NCI-H1694 (cell line): Measurements from ENCODE around the gene FAM124A.

ENCODE experiments used
- DNase-seq: peaks from one replicate; lab custom pipeline; 2025; lab: John Stamatoyannopoulos, UW

Gene FAM124A, protein sequence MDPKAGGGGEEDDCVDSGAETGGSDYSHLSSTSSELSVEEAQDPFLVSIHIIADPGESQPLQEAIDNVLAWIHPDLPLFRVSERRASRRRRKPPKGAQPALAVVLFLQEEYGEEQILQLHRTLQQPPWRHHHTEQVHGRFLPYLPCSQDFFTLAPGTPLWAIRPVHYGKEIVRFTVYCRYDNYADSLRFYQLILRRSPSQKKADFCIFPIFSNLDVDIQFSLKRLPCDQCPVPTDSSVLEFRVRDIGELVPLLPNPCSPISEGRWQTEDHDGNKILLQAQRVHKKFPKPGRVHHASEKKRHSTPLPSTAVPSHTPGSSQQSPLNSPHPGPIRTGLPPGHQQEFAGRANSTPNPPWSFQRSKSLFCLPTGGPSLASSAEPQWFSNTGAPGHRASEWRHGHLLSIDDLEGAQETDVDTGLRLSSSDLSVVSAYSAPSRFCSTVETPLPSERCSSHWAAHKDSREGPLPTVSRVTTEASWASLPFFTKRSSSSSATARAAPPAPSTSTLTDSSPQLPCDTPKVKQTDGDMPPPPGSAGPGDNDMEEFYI

GRCh38 chr13:51222037-51222685 is at the start of gene FAM124A:
FAM124A (plus strand) TSS chr13:51222398; CDS start chr13:51222502, 104 bp downstream.
- no peak for DNase-seq

GRCh38 chr13:51175021-51175420 is 47.2 kb upstream of the FAM124A start:
- no peak for DNase-seq

- DNase-seq: no peak
Measured at GRCh38 chr13:51175639-51176038, 46.6 kb upstream of the FAM124A start.

DNA sequence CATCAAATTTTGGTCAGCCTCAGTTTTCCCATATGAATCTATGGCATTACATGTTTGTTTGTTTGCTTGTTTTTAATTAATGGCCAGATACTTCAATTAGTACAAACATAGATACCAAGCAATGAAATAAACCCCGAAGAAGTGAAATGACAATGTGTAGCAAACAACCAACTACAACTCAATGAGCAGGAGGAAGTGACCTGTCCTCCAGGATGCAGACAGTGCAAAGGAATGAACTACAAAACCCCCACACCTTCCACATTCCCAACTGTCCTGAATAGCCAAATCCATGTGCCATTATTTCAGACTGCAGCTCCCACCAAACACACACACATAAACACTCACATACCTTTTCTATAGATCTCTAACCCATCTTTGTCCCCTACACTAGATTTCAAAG is 45.0 kb upstream of the FAM124A start:
- DNase-seq: no peak

- DNase-seq: no peak
Measured at GRCh38 chr13:51178456-51179074, 43.6 kb upstream of the FAM124A start.

DNA sequence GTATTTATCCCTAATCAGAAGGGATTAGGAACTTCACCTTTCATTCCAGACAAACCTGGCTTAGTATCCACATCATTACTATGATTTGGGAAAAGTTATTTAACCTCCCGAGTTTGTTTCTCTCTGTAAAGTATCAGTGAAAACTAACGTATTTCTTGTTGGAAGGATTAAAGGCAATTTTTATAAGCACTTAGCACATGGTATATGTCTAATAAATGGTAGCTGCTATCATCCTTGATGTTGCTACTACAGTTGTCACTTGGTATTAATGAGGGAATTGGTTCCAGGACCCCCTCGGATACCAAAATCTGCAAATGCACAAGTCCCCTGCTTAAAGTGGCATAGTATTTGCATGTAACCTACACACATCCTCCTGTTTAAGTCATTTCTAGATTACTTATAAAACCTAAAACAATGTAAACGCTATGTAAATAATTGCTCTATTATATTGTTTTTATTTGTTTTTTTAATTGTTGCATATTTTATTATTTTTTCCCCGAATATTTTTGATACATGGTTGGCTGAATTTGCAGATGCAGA is 42.7 kb upstream of the FAM124A start:
- no peak for DNase-seq

- DNase-seq: no peak
Measured at GRCh38 chr13:51180853-51181511, 41.2 kb upstream of the FAM124A start.

DNA sequence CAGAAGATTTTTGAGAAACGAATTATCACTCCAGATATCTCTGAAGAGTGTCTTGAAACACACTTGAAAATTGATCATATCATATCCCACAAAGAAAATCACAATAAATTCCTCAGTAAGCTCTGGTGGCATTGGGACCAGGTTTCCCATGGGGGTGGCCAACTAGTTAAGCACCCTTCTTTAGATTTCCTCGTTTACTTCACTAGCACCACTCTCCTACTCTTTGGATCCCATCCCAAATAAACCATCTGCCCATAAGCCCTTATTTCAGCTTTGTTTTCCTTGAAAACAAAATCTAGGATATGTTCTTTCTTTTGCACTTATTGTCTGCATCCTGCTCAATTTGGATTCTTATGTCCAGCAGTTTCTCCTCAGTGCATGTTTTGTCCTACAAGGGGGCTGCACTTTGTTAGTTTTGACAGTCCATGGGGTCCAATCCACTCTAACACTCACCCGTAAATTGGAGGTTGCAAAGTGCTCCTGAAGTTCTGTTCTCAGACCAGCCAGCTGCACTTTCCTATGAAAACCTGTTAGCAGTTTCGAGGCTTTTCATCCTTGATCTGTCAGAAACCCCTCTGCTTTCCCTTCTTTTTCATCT is 40.3 kb upstream of the FAM124A start:
- DNase-seq: no peak

GRCh38 chr13:51191743-51192142 is 30.5 kb upstream of the FAM124A start:
- no peak for DNase-seq

DNA sequence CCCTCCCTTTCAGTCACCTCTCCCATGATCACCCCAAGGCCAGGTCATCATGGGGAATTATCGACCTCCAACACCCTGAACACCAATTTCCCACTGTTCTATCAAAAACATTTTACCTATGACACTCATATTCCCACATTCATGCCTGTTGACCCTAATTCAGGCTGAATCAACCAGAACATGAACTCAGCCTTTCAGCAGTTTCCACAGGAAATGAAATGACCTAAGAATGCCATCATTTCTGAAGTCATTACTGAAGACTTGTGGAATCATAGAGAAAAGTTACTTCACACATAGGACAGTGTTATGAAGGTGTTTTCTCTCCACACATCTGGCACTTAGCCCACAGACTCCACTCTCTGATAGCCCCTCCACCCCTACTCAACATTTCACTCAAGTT is 29.9 kb upstream of the FAM124A start:
- no peak for DNase-seq

GRCh38 chr13:51193387-51193786 is 28.8 kb upstream of the FAM124A start:
- DNase-seq: no peak

DNA sequence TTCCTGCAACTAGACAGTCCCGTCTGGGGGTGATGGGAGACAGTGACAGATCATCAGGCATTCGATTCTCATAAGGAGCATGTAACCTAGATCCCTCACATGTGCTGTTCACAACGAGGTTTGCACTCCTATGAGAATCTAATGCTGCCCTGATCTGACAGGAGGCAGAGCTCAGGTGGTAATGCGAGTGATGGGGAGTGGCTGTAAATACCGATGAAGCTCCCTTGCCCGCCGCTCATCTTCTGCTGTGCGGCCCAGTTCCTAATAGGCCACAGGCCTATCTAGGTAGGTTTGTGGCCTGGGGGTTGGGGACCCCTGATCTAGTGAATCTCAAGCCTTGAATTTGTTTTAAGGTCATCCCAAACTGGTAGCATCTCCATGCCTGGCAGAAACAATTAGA is 27.3 kb upstream of the FAM124A start:
- no peak for DNase-seq

DNA sequence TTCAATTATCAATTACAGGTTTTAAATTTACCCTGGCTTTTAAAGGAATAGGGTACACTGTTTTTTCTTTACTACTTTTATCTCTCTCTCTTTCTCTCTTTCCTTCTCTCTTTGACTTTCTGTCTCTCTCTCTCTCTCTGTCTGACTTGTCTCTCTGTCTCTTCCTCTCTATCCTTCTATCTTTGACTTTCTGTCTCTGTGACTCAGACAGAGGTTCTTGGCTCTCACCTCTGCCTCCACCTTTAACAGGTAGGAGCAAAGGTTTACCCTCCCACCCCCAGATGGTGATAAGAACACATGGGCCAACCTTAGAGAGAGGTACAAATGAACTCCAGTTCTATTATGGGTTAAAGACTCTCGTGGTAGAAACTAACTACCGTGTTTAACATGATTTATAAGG is 20.3 kb upstream of the FAM124A start:
- no peak for DNase-seq

DNA sequence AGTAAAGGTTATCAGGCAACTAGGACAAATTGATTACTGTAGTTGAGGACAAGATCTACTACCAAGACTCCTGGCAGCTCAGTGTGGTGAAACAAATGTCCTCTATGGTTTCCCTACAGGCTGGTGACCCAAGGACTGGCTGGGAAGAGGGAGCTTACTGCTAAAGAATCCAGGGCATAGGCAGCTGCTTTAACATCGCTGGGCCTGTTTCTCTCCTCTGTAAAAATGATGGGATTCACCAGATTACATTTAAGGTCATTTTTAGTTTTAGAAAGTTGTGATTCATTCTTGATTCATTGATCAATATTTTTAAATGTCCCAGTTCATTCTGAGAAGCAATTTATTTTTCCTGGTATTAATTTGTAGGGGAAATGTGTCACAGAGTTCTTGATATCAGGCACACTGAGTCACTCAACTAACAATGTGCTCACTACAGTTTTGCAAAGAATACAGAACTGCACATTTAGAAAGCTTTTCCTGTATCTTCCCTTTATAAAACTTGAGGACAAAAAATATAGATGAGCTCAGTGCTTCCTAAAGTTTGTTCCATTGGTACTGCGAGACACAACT is 19.6 kb upstream of the FAM124A start:
- no peak for DNase-seq

DNA sequence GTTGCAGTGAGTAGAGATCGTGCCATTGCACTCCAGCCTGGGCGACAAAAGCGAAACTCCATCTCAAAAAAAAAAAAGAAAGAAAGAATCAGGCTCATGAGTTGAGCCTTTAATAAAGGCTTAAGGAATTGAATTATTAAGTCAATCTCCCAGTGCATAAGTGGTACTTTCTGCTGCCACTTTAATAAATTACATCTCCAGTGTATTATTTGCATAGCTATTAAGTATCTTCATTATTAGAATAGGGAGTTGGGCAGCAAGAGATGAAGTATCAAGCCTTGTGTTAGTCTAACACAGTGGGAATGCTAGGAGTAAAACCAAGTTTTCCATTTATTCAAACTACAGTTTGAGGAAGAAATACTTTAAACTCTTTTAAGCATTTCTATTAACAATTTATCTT is 15.6 kb upstream of the FAM124A start:
- DNase-seq: no peak

DNA sequence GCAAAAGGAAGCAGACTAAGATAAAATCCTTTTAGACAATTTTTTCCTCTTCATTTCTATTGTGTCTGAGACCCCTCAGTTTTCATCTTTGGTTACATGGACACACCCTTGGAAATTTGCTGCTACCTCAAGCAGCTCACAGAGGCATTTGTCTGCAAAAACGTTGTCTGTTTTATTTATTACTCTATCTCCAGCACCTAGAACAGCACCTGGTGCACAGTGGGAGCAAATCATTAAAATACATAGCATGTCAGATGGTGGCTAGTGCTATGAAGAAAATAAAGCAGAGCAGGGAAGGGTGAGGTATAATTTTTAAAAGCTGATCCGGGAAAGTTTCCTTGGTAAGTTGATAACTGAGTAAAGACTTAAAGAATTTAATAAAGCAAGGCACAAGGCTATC is 14.3 kb upstream of the FAM124A start:
- no peak for DNase-seq

- no peak for DNase-seq
Measured at GRCh38 chr13:51208716-51209115, 13.5 kb upstream of the FAM124A start.

DNA sequence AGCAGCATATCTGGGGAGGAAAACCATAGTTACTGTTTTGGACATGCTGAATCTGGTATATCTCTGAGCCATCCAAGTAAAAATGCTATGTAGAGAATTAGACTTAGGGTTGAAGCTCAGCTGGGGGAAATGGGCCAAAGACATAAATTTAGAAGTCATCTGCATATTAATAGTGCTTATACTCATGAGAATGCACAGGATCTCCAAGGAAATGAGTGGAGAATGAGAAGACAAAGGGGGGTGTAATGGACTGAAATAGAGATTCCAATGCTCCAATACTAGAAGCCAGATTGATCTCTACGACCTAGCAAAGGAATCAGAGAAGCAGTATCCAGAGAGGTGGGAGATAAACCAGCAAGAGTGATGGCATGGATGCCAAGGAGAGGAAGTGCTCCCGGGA is 10.3 kb upstream of the FAM124A start:
- DNase-seq: no peak

DNA sequence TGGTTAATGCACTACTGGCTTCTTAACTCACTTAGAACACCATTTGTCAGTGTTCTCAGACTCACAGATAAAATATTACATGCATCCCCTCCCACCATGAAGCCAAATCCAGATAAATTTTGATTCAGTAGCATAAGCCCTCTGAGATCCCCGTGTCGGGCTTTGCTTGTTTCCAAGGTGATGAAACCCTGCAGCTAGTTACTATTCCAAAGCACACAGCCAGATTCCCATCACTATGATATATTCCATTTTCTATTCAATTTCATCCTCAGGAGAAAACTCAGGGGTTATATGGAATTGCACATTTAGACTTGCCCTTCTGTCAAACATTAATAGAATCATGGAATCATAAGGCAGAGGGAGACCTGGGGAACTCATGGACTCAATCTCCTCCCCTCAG is 9.4 kb upstream of the FAM124A start:
- no peak for DNase-seq

DNA sequence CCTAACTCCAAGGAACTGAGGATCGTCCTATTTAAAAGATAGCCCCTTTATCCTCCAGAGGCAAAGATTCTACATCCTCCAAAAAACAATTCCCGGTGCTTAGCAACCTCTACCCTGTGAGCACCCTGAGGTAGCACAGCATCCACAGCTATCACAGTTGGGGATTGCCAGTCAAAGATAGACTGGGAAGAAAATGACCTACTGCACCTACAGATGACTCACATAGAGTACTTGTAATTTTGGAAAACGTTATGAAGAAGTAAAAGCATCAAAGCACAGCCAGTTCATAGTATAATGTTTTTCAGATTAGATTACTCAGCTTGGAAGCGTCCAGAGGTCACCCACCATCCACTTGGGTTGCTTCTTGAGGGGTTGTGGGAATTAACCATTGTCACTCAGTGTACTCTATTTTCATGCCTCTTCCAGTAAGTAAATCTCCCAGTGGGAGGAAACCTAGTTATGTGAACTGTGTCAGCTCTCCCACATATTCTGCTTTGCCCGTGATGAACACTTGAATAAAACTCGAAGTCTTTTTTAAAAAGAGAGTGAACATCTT is 8.9 kb upstream of the FAM124A start:
- DNase-seq: no peak

GRCh38 chr13:51218626-51219025 is 3.6 kb upstream of the FAM124A start:
- DNase-seq: no peak
